Keratinocyte (primary cell): Measurements from ENCODE around the gene PARK7.

ENCODE experiments used
- EZH2 ChIP-seq: IDR thresholded peaks from one replicate; pipeline ENCODE4 v1.6.1; 2012; ENCODE audit warnings: inconsistent platforms, mild to moderate bottlenecking, low read length, moderate library complexity
- TF ChIP-seq, protein P1 (sequence below), 3 experiments: IDR thresholded peaks in 1 of 3; conservative IDR thresholded peaks in 1 of 3; optimal IDR thresholded peaks in 1 of 3; 2 replicates in 2 of 3; 3 replicates in 1 of 3; pipeline versions ENCODE3 to v1.5.1; 2011; ENCODE audit warnings: low read length in 3 of 3, mild to moderate bottlenecking in 3 of 3, moderate library complexity in 2 of 3, control low read depth in 1 of 3, inconsistent platforms in 1 of 3; ENCODE audit not compliant: insufficient read depth in 2 of 3; ENCODE audit errors: extremely low read depth in 1 of 3

DNA sequence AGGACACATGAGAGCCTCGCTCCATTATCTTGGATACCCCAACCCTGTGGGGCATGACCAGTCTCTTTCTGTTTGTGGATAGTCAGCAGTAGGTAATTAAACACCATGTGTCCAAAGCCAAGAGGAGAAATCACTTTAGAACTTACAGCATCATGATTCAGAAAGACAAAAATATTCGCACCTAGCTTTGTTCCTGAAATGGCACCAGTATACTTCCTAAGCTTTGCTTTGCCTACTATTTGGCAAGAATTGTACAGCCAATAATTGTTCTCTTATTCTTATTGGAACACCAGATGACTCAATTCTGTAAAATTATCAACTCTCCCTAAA lies 45.0 kb upstream of the PARK7 start:
- TF ChIP-seq, protein P1, sequence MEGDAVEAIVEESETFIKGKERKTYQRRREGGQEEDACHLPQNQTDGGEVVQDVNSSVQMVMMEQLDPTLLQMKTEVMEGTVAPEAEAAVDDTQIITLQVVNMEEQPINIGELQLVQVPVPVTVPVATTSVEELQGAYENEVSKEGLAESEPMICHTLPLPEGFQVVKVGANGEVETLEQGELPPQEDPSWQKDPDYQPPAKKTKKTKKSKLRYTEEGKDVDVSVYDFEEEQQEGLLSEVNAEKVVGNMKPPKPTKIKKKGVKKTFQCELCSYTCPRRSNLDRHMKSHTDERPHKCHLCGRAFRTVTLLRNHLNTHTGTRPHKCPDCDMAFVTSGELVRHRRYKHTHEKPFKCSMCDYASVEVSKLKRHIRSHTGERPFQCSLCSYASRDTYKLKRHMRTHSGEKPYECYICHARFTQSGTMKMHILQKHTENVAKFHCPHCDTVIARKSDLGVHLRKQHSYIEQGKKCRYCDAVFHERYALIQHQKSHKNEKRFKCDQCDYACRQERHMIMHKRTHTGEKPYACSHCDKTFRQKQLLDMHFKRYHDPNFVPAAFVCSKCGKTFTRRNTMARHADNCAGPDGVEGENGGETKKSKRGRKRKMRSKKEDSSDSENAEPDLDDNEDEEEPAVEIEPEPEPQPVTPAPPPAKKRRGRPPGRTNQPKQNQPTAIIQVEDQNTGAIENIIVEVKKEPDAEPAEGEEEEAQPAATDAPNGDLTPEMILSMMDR (optimal IDR thresholded peaks at IDR 0.05 in 1 of 3, IDR thresholded peaks at IDR 0.05 in 1 of 3, conservative IDR thresholded peaks at IDR 0.05 in 1 of 3; ENCODE audit: extremely low read depth in 1 of 3, insufficient read depth in 2 of 3, low read length in 3 of 3), result no peak
- TF ChIP-seq EZH2, result no peak
